ENCODE data around the gene TCFL5.
A peak's percentile ranks its signal among the peaks of the same experiment; 100 is the strongest.

TCFL5 gene

GRCh38 chr20:62794007-62794724 is 67.5 kb downstream of the TCFL5 start:
- peak; percentile 99 for DNase-seq

GRCh38 chr20:62793757-62794006 is 67.9 kb downstream of the TCFL5 start:
- DNase-seq: no peak

GRCh38 chr20:62792940-62793756 is 68.5 kb downstream of the TCFL5 start:
- no peak for DNase-seq

GRCh38 chr20:62792182-62792939 is 69.3 kb downstream of the TCFL5 start:
- DNase-seq: no peak

GRCh38 chr20:62791301-62792181 is 70.1 kb downstream of the TCFL5 start:
- peak; percentile 88 for DNase-seq

Data from activated CD4-positive, alpha-beta T cell treated with anti-CD3 and anti-CD28 coated beads, Interleukin-2, Interleukin-6, amounts not matched to agents 100 ng/mL and 50 ng/mL, durations not matched to agents 16 hours and 8 hours (primary cell).